Measurements from ENCODE around the gene CDK1.

CDK1 gene

DNA sequence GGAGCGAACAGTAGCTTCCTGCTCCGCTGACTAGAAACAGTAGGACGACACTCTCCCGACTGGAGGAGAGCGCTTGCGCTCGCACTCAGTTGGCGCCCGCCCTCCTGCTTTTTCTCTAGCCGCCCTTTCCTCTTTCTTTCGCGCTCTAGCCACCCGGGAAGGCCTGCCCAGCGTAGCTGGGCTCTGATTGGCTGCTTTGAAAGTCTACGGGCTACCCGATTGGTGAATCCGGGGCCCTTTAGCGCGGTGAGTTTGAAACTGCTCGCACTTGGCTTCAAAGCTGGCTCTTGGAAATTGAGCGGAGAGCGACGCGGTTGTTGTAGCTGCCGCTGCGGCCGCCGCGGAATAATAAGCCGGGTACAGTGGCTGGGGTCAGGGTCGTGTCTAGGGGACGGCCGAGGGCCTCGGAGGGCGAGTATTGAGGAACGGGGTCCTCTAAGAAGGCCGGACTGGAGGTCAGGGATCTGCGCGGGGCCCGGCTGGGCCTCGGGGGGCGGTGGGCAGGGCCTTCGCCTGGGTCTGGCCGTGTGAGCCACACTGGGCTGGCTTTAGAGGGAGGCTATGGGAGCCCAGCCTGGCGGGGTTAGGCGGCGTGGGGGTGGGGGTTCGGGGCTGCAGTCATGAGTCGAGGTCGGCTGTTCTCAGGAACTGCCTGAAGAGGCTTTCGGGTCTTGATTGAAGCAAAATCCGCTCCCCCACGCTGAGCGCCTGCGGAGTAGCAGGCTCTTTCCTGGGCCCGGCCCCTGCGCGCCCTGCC, at the start of gene CDK1:
Gene CDK1 (plus strand): TSS at position 265 of the 757 bp plus-strand sequence. CDS start 1,688 bp downstream, outside the sequence.
- DNase-seq, result peak; percentile 94 to 95

DNA sequence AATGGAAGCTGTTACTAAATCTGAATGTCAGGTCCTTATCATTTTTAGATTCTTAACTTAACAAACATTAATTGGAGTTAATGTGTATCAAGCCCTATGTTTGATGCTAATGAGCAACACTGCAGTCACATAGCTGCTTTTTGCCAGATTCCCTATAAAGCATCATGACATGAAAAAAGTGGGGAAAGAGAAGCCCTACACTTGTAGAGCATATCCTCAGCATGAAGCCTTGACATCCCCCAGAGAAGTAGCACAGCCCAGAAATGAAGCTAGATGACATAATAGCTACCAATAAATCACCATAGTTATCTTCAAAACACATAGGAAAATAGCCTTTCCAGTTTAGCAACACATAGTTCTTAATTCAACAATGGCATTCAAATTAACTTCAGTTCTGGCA, 49.2 kb upstream of the CDK1 start:
- DNase-seq, result no peak

GRCh38 chr10:60731134-60731885, 47.0 kb upstream of the CDK1 start:
- DNase-seq, result peak; percentile 26 to 28

- peak; percentile 6 to 27 for DNase-seq
Measured at GRCh38 chr10:60732198-60732806, 46.0 kb upstream of the CDK1 start.

DNA sequence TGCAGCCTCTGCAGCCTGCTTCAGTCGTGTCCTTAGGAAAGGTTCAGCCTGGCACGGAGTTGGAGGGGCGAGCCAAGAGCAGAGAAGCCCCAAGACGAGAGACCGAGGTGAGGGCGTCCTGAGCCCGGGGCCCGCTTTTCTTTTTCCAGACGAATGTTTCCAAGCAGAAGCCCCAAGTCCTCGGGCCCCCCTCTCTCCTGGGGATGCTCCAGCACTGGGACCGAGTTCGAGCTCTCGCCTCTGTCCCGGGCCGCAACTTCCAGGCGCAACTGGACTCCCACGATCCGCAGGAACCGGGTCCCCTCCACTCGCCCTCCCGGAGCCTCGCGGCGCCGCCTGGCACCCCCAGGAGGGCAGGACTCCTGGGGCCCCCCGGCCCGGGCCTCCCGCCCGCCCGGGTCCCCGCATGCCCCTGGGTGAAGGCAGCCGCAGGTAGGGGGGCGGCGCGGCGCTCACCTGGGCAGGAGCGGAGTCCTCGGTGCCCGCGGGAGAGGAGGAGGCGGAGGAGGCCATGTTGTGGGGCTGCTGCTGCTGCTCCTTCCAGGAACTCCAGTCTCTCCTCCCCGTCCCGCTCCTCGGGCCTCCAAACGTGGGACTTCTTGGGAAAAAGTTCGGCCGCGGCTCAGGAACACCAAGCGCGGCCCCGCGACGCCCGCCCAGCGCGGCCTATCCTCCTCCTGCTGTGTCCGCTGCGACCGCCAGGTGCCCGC, 45.3 kb upstream of the CDK1 start:
- peak; percentile 41 to 54 for DNase-seq

GRCh38 chr10:60733517-60733822, 44.8 kb upstream of the CDK1 start:
- DNase-seq, result no peak

GRCh38 chr10:60733826-60734225, 44.5 kb upstream of the CDK1 start:
- DNase-seq, result no peak

- no peak for DNase-seq
Measured at GRCh38 chr10:60734226-60734625, 44.1 kb upstream of the CDK1 start.

- DNase-seq, result no peak
Measured at GRCh38 chr10:60735244-60735643, 43.0 kb upstream of the CDK1 start.

DNA sequence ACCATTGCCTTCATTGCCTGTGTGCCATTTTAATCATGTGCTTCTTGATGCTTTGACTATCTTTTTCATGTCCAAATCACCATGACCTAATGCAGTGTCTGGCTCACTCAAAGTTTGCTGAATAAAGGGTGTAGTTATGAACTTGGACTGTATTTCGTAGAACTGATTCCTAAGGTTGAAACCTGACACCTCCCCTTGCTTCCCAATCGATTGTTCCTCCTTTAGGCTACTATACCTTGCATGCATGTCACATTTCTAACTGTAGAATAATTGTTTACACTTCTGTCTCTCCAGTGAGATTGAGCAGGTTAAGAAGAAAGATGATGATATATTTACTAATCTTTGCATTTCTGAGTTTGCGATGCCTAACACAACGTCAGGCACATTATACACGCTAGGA, 41.0 kb upstream of the CDK1 start:
- DNase-seq, result no peak

- no peak for DNase-seq
Measured at GRCh38 chr10:60739558-60739957, 38.7 kb upstream of the CDK1 start.

DNA sequence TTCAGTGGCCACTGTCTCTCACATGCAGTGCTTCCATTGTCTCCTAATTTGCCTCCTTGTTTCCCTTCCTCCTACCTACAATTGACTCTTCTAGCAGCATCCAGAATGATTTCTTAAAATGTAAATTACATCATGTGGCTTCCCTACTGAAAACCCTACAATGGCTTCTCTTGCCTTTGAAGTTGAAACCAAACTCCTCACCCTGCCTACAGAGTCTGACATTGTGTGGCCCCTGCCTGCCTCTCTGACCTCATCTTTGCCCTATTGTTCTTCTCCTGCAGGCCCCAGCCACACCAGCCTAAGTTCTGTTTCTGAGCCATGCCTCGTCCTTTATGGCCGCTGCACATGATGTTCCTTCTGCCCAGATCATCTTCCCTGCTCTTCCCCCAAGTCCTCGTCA, 35.8 kb upstream of the CDK1 start:
- DNase-seq, result no peak

DNA sequence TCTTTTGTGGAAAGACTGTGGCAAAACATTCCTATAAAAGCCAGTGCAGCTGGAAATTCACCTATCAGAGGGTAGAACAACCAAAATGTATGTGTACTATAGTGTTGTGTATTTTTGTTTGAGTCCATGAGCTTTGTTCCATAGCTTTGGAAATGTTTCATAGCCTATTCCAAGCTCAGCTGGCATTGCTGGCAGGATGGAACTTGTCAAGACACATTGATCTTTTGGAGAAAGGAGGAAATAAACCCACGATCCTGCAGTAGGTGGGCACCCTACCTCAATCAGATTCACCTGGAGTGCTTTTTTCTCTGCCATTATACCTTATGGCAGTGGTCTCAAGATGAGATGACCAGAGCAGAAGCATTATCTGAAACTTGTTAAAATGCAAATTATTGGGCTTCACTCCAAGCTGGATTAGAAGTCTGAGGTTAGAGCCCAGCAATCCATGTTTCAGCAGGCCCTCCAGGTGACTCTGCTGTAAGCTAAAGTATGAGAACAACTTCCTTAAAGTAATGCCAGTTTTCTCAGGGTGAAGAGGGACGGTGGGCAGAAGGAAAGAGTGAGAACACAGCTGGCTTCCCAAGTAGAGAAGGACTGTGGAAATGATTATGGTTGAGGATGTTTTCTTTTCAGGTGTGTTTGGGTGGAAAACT, 30.3 kb upstream of the CDK1 start:
- DNase-seq, result no peak

- no peak for DNase-seq
Measured at GRCh38 chr10:60753152-60753551, 25.1 kb upstream of the CDK1 start.

DNA sequence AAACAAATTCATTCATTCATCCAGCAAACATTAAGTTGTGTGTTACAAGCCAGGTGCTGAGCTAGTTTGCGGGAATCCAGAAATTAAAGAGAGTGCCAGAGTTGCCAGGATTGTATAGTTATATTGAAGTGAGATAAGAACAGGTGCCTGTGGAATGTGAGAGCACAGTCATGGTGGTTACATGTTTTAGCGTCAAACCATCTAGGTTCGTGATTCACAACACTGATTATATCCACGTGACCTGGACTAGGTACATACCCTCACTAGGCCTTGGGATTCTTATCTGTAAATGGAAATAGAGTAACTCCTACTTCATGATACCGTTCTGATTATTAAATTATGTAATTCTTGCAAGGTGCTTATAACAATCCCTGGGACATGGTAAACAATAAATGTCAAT, 24.5 kb upstream of the CDK1 start:
- DNase-seq, result no peak

GRCh38 chr10:60757420-60757895, 20.8 kb upstream of the CDK1 start:
- DNase-seq, result no peak

DNA sequence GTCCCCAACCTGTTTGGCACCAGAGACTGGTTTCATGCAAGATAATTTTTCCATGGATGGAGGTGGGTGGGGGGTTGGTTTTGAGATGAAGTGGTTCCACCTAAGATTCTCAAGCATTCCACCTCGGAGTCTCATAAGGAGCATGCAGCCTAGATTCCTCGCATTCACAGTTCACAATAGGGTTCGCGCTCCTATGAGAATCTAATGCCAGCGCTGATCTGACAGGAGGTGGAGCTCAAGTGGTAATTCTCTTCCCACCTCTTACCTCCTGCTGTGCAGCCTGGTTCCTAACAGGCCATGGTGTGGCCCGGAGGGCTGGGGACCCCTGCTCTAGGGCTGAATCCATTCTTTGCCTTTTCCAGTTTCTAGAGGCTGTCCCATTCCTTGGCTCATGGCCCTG, 19.1 kb upstream of the CDK1 start:
- no peak for DNase-seq

DNA sequence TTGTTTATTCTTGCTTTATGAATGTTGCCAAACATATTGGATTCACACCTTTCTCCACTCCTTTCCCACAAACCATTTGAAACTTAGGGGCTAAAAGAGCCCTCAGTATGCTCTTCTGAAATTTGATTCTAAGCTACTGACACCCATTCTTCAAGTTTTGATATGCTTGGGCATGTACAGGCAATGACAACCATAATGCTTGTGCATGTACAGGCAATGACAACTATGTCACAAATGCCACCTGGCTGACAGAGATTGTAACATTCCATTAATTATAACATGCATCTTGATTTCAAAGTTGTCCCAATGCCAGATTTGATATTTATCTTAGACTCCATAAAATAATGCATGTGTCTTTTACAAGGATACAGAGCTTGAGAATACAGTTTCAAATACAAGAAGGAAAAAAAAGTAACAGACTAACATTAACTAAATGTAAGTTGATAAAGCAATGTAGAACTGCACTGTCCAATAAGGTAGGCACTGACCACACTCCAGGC, 17.5 kb upstream of the CDK1 start:
- no peak for DNase-seq

DNA sequence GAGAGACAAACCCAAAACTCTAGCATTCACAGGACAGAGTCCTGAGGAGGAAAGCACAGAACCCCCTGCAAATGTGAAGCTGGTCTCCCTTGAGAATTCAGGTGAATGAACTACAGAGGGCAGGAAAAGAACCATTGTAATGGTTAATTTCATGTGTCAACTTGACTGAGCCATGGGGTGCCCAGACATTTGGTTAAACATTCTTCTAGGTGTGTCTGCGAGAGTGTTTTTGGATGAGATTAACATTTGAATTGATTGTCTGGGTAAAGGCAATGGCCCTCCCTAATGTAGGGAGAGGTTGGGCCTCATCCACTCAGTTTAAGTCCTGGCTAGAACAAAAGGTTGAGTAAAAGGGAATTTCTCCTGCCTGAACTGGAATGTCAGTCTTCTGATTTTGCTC, 15.7 kb upstream of the CDK1 start:
- no peak for DNase-seq

DNA sequence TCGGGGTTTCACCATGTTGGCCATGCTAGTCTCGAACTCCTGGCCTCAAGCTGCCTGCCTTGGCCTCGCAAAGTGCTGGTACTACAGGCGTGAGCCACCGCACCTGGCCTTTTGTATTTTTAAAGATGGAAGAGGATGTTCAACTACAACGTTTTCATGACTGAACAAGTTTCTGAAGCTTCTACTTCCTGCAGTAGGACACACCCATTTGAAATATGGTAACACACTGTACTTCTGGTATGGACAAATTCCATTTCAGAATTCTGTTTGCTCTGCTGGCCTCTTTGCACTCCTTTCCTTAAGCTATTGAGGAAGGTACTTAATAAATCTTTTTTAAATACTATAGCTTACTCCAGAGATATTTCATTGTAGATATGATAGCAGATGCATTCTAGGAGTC, 10.9 kb upstream of the CDK1 start:
- DNase-seq, result no peak

- DNase-seq, result no peak
Measured at GRCh38 chr10:60769406-60769805, 8.9 kb upstream of the CDK1 start.

- no peak for DNase-seq
Measured at GRCh38 chr10:60777696-60778213, 523 bp upstream of the CDK1 start.
